Measurements from ENCODE around the gene ATP5ME. TPM values are rescaled to one million over a fixed set of nuclear protein-coding genes. Genes with fewer than 3 reads are reported as not detected.
A peak's percentile ranks its signal among the peaks of the same experiment; 100 is the strongest.
"Not testable (repeated sequence)": the region's sequence is repeated elsewhere in the genome, so short reads cannot be mapped to it uniquely, and the experiment has no call there.

The ATP5ME gene
- 193 and 272 TPM in 2 replicates for total RNA-seq (2014; rRNA removed; shearing (Covaris generic))

GRCh38 chr4:674172-675035 lies at the start of gene ATP5ME, which contains the start of gene MYL5:
ATP5ME (minus strand) TSS chr4:674276; CDS start chr4:674247, 29 bp downstream.
MYL5 (plus strand) TSS chr4:674542; CDS start chr4:678027, 3,485 bp downstream.
- DNase-seq (ENCODE audit: low spot score) = peak; percentile 97

- DNase-seq (ENCODE audit: low spot score) = no peak
Observed at GRCh38 chr4:722851-723360, 48.8 kb upstream of the ATP5ME start.

GRCh38 chr4:722169-722725 lies 48.2 kb upstream of the ATP5ME start:
- DNase-seq (ENCODE audit: low spot score) = no peak

DNA sequence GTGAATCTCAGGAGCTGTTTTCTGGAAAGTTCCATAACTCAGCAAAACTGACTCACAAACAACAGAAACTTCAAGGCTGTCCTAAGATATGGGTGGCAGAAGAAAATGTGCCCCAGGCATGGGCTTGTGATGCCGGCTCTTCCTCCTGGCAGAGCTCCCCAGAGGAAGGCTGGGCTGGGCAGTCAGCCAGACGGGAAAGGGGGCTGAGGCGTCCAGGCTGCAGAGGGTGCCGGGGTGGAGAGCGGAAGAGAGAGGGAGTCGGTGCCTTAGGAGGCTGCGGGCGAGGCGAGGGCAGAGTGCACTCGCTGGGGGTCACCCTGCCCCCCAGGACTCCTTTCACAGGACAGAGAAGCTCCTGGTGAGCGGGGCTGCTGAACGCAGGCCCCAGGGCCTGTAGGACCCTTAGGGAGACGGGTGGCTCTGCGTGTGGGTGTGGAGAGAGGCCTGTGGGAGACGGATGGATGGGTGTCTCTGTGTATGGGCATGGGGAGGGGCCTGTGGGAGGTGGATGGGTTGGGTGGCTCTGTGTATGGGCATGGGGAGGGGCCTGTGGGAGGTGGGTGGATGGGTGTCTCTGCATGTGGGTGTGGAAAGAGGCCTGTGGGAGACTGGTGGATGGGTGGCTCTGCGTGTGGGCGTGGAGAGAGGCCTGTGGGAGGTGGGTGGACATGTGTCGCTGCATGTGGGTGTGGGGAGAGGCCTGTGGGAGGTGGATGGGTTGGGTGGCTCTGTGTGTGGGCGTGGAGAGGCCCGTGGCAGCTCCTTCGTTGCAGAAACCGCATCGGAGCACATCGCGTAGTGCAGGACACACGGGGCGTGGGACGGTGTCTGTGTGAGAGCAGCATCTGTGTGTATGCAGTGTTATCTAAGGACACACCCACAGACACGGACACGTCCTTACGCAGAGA lies 47.4 kb upstream of the ATP5ME start:
- DNase-seq (ENCODE audit: low spot score) = no peak

DNA sequence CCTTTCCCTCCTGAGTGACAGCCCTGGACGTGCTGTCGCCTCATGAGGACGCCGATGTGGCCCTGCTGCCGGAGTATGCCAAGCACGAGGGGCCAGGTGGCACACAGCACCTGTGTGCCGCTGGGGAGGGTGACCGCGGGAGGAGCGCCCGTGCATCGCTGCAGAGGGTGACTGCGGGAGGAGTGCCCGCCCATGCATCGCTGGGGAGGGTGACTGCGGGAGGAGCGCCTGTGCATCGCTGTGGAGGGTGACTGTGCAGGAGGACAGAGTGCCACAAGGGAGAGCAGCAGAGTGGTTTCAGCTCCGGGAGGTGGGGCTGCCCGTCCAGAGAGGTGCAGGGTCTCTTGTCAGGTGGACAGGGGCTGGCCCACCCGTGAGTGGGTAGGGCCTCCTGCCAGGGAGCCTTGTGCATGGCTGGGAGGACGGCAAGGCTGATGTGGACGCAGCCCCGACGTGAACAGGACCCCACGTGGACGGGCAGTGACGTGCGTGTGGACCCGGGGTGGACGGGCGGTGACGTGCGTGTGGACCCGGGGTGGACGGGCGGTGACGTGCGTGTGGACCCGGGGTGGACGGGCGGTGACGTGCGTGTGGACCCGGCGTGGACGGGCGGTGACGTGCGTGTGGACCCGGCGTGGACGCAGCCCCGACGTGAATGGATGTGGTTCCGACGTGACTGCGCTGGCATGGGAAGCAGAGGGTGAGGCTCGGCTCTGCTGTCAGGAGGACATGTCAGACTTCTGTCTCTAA lies 46.2 kb upstream of the ATP5ME start:
- no peak for DNase-seq (ENCODE audit: low spot score)

DNA sequence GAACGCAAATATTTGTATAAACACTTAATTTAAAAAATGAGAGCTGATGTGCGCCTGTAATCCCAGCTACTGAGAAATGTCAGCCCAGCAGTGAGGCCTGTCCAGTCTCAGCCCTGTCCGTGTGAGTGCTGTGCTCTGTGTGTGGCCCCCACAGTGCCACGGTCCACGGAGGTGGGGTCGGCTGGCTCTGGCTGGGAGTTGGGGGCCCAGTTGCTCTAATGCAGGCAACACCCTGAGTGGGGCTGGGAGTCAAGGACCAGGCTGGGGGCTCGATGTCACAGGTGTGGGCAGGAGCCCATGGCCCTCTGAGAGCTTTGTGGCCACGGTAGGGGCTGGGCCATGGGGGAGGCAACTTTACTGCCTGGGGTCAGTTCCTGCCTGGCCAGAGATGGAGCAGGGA lies 44.4 kb upstream of the ATP5ME start:
- no peak for DNase-seq (ENCODE audit: low spot score)

- DNase-seq (ENCODE audit: low spot score) = no peak
Observed at GRCh38 chr4:717601-718320, 43.7 kb upstream of the ATP5ME start.

GRCh38 chr4:714087-714486 lies 40.0 kb upstream of the ATP5ME start:
- DNase-seq (ENCODE audit: low spot score) = no peak

GRCh38 chr4:712916-713632 lies 39.0 kb upstream of the ATP5ME start:
- no peak for DNase-seq (ENCODE audit: low spot score)

- DNase-seq (ENCODE audit: low spot score) = no peak
Observed at GRCh38 chr4:712093-712492, 38.0 kb upstream of the ATP5ME start.

- DNase-seq (ENCODE audit: low spot score) = no peak
Observed at GRCh38 chr4:710916-711315, 36.8 kb upstream of the ATP5ME start.

GRCh38 chr4:710116-710515 lies 36.0 kb upstream of the ATP5ME start:
- DNase-seq (ENCODE audit: low spot score) = no peak

DNA sequence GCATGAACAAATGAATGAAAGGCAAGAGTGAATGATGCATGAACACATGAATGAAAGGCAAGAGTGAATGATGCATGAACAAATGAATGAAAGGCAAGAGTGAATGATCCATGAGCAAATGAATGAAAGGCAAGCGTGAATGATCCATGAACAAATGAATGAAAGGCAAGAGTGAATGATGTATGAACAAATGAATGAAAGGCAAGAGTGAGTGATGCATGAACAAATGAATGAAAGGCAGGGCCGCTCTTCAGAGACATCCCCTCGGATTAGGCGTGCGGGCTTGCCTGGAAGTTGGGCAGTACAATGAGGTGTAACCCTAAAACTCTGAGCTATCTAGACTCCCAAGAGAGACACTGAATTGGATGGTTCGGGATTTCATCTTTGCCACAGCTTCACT lies 35.3 kb upstream of the ATP5ME start:
- no peak for DNase-seq (ENCODE audit: low spot score)

DNA sequence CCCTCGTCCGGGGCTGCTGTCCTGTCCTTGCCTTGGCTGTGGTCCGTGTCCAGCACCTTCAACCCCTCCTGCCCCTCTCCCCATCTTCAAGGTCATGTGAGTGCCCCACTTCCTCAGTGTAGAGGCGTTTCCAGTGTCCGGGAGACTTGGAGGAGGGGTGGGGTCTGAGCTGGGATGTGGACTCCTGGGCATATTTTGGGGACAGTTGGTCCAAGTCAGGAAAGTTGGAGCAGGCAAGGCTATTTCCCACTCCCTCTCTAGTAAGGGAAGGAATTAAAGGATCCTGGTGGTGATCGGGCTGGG lies 34.5 kb upstream of the ATP5ME start:
- no peak for DNase-seq (ENCODE audit: low spot score)

DNA sequence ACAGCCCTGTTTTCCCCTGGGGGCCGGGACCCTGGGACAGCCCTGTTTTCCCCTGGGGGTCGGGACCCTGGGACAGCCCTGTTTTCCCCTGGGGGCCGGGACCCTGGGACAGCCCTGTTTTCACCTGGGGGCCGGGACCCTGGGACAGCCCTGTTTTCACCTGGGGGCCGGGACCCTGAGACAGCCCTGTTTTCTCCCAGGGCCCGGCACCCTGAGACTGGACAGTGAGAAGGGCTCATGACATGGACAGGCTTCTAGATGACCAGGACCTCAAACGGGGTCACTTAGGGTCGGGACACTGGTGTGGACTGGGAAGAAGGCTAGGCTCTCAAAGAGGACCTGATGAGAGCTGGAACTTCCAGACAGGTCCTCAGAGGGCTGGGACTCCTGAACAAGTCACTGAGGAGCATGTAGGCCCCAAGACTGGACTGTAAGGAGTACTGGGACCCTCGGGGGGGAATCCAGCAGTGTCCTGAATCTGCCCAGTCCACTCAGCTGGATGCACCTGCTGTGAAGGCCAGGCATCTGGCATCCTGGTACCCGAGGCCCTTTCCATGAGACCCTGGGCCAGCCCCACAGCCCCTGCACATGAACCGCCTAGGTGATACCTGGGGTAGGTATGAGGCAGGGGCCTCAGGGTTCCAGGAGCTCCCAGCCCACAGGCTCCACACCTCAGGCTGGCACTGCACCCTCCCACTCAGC lies 34.0 kb upstream of the ATP5ME start:
- DNase-seq (ENCODE audit: low spot score) = no peak

GRCh38 chr4:706834-707598 lies 32.9 kb upstream of the ATP5ME start:
- no peak for DNase-seq (ENCODE audit: low spot score)

GRCh38 chr4:706083-706633 lies 32.1 kb upstream of the ATP5ME start:
- DNase-seq (ENCODE audit: low spot score) = not testable (repeated sequence)
